IMR-90 (cell line): Measurements from ENCODE around the gene IL19. TPM values are rescaled to one million over a fixed set of nuclear protein-coding genes. Genes with fewer than 3 reads are reported as not detected.

Experiments used
- ATAC-seq: fragments of 200-7000 bp; cut with Tn5 transposase; 2 replicates; pipeline ENCODE4 v1.9.1; 2020; ENCODE audit warnings: low read depth, mild to moderate bottlenecking, moderate library complexity
- BruUV-seq: library from RNA; stranded (reverse); fragments of 400-500 nt; replicated peaks from 2 replicates; lab custom pipeline; 2021; lab: Mats Ljungman, UMichigan
- CTCF ChIA-PET: fragments of 300-600 bp; formaldehyde crosslinking; extraction: SDS; loops from one replicate; lab custom pipeline; 2021; ENCODE audit warnings: antibody characterized with exemption; lab: Yijun Ruan, JAX
- POLR2A ChIA-PET: fragments of 300-600 bp; sonication (Branson Sonifier 250); formaldehyde crosslinking; loops from one replicate; lab custom pipeline; 2022; ENCODE audit warnings: antibody characterized with exemption; ENCODE audit not compliant: unreplicated experiment; lab: Charles Lee
- DNase-seq: peaks from one replicate; pipeline ENCODE4 v3.0.0; 2013
- H2AFZ ChIP-seq: replicated peaks from 2 replicates; pipeline ENCODE3; 2013; ENCODE audit warnings: low read length, mild to moderate bottlenecking; ENCODE audit not compliant: poor library complexity
- H2AK5ac ChIP-seq: 2 replicates; pipeline ENCODE4 v1.6.1; 2013; ENCODE audit warnings: low read depth, low read length, inconsistent platforms
- H2AK9ac ChIP-seq: replicated peaks from 2 replicates; pipeline ENCODE3; 2013; ENCODE audit warnings: mild to moderate bottlenecking, low read depth, low read length, moderate library complexity; ENCODE audit not compliant: poor library complexity
- H2BK120ac ChIP-seq: 2 replicates; pipeline ENCODE4 v1.6.1; 2013; ENCODE audit warnings: low read depth, low read length, inconsistent platforms
- H2BK15ac ChIP-seq: 3 replicates; pipeline ENCODE4 v1.6.1; 2013; ENCODE audit warnings: low read depth, low read length, inconsistent platforms
- H2BK20ac ChIP-seq: 2 replicates; pipeline ENCODE4 v1.6.1; 2013; ENCODE audit warnings: low read depth, mild to moderate bottlenecking, inconsistent platforms, low read length, moderate library complexity
- H2BK5ac ChIP-seq: 2 replicates; pipeline ENCODE4 v1.6.1; 2013; ENCODE audit warnings: mild to moderate bottlenecking, low read depth, low read length, inconsistent platforms; ENCODE audit not compliant: poor library complexity, severe bottlenecking
- H3K14ac ChIP-seq: replicated peaks from 2 replicates; pipeline ENCODE4 v1.6.1; 2013; ENCODE audit warnings: low read depth, low read length, inconsistent platforms
- H3K18ac ChIP-seq: 2 replicates; pipeline ENCODE4 v1.6.1; 2013; ENCODE audit warnings: low read depth, low read length, control low read depth
- H3K23ac ChIP-seq: 2 replicates; pipeline ENCODE4 v1.6.1; 2013; ENCODE audit warnings: low read depth, low read length, inconsistent platforms
- H3K27ac ChIP-seq: 2 replicates; pipeline ENCODE4 v1.5.1; 2013; ENCODE audit warnings: mild to moderate bottlenecking, control low read depth, low read length; ENCODE audit not compliant: insufficient read depth
- H3K27me3 ChIP-seq: 2 replicates; pipeline ENCODE4 v1.6.1; 2013; ENCODE audit warnings: low read length; ENCODE audit not compliant: control insufficient read depth, insufficient read depth
- H3K36me3 ChIP-seq: 2 replicates; pipeline ENCODE4 v1.6.1; 2013; ENCODE audit warnings: low read length, mixed read lengths; ENCODE audit not compliant: control insufficient read depth, insufficient read depth
- H3K4ac ChIP-seq: 2 replicates; pipeline ENCODE4 v1.6.1; 2013; ENCODE audit warnings: low read depth, low read length, inconsistent platforms
- H3K4me1 ChIP-seq: 2 replicates; pipeline ENCODE4 v1.6.1; 2013; ENCODE audit warnings: low read length, mixed read lengths; ENCODE audit not compliant: control insufficient read depth, insufficient read depth
- H3K4me2 ChIP-seq: 2 replicates; pipeline ENCODE4 v1.6.1; 2013; ENCODE audit warnings: low read depth, mild to moderate bottlenecking, control low read depth, low read length, moderate library complexity
- H3K4me3 ChIP-seq: 2 replicates; pipeline ENCODE4 v1.5.1; 2013; ENCODE audit warnings: low read depth, mild to moderate bottlenecking, control low read depth, low read length, moderate library complexity; ENCODE audit not compliant: insufficient read depth
- H3K56ac ChIP-seq: 2 replicates; pipeline ENCODE4 v1.6.1; 2013; ENCODE audit warnings: low read length, inconsistent platforms; ENCODE audit not compliant: insufficient read depth; ENCODE audit errors: extremely low read depth
- H3K79me1 ChIP-seq, 2 experiments: 2 replicates each; pipeline ENCODE4 v1.6.1; 2013; ENCODE audit warnings: low read length in 2 of 2, inconsistent platforms in 1 of 2, low read depth in 1 of 2
- H3K9ac ChIP-seq: 2 replicates; pipeline ENCODE4 v1.6.1; 2013; ENCODE audit warnings: low read depth, low read length, control low read depth
- H3K9me1 ChIP-seq: 2 replicates; pipeline ENCODE4 v1.6.1; 2013; ENCODE audit warnings: low read length, inconsistent platforms; ENCODE audit not compliant: insufficient read depth
- H3K9me3 ChIP-seq: 2 replicates; pipeline ENCODE4 v1.6.1; 2013; ENCODE audit warnings: low read length; ENCODE audit not compliant: control insufficient read depth, insufficient read depth
- H4K20me1 ChIP-seq: 2 replicates; pipeline ENCODE4 v1.6.1; 2013; ENCODE audit warnings: low read length, inconsistent platforms; ENCODE audit not compliant: insufficient read depth
- H4K5ac ChIP-seq: 2 replicates; pipeline ENCODE4 v1.6.1; 2013; ENCODE audit warnings: mild to moderate bottlenecking, low read depth, low read length, control low read depth
- H4K8ac ChIP-seq, 2 experiments: 2 replicates each; pipeline ENCODE4 v1.6.1; 2013; ENCODE audit warnings: low read depth in 2 of 2, low read length in 2 of 2, control low read depth in 1 of 2, inconsistent platforms in 1 of 2
- H4K91ac ChIP-seq: 2 replicates; pipeline ENCODE4 v1.6.1; 2013; ENCODE audit warnings: low read depth, low read length, inconsistent platforms; ENCODE audit not compliant: insufficient read depth
- BHLHE40 ChIP-seq: fragments of 150-350 bp; IDR thresholded peaks from 2 replicates; pipeline ENCODE4 v1.6.1; 2016; ENCODE audit warnings: mild to moderate bottlenecking, low read depth, low read length
- CEBPB ChIP-seq: IDR thresholded peaks from 2 replicates; pipeline ENCODE4 v1.6.1; 2012; ENCODE audit warnings: low read depth, low read length, improper control_type of control experiment
- CHD1 ChIP-seq: IDR thresholded peaks from 2 replicates; pipeline ENCODE4 v1.6.1; 2012; ENCODE audit warnings: low read depth, low read length, improper control_type of control experiment
- CTCF ChIP-seq: conservative IDR thresholded peaks from 2 replicates; pipeline ENCODE4 v1.5.1; 2012; ENCODE audit warnings: mild to moderate bottlenecking, low read depth, low read length, improper control_type of control experiment
- ELK1 ChIP-seq: fragments of 150-350 bp; IDR thresholded peaks from 2 replicates; pipeline ENCODE4 v1.6.1; 2016; ENCODE audit warnings: low read depth, mild to moderate bottlenecking, low read length, moderate library complexity, borderline replicate concordance
- FOS ChIP-seq: fragments of 150-350 bp; IDR thresholded peaks from 2 replicates; pipeline ENCODE4 v1.6.1; 2016; ENCODE audit warnings: low read depth, low read length
- MAFK ChIP-seq: IDR thresholded peaks from 2 replicates; pipeline ENCODE4 v1.6.1; 2012; ENCODE audit warnings: low read depth, low read length, improper control_type of control experiment
- MAZ ChIP-seq: IDR thresholded peaks from 2 replicates; pipeline ENCODE4 v1.6.1; 2012; ENCODE audit warnings: low read depth, mild to moderate bottlenecking, low read length, improper control_type of control experiment, moderate library complexity, borderline replicate concordance
- MXI1 ChIP-seq: IDR thresholded peaks from 2 replicates; pipeline ENCODE4 v1.6.1; 2012; ENCODE audit warnings: low read depth, mild to moderate bottlenecking, low read length, moderate library complexity, borderline replicate concordance
- NFE2L2 ChIP-seq: fragments of 150-350 bp; IDR thresholded peaks from 2 replicates; pipeline ENCODE4 v1.6.1; 2016; ENCODE audit warnings: low read depth, mild to moderate bottlenecking, low read length
- POLR2A ChIP-seq: IDR thresholded peaks from 2 replicates; pipeline ENCODE4 v1.6.1; 2012; ENCODE audit warnings: mild to moderate bottlenecking, low read depth, low read length
- RAD21 ChIP-seq: IDR thresholded peaks from 2 replicates; pipeline ENCODE4 v1.6.1; 2012; ENCODE audit warnings: low read length, improper control_type of control experiment
- RCOR1 ChIP-seq: IDR thresholded peaks from 2 replicates; pipeline ENCODE4 v1.6.1; 2012; ENCODE audit warnings: mild to moderate bottlenecking, low read length, improper control_type of control experiment; ENCODE audit not compliant: insufficient replicate concordance
- RFX5 ChIP-seq: IDR thresholded peaks from 2 replicates; pipeline ENCODE4 v1.8.0; 2012; ENCODE audit warnings: low read depth, mild to moderate bottlenecking, low read length, moderate library complexity
- SMC3 ChIP-seq: fragments of 150-350 bp; IDR thresholded peaks from 2 replicates; pipeline ENCODE4 v1.6.1; 2016; ENCODE audit warnings: low read depth, mild to moderate bottlenecking, antibody characterized with exemption, low read length, moderate library complexity
- USF2 ChIP-seq: fragments of 150-350 bp; IDR thresholded peaks from 2 replicates; pipeline ENCODE4 v1.6.1; 2017; ENCODE audit warnings: mild to moderate bottlenecking, antibody characterized with exemption, low read length, low read depth
- WGBS, 2 experiments: methylation state at CpG; one replicate each; pipeline versions ENCODE4 v1.1.5 to v1.1.7; 2013; ENCODE audit warnings: missing lambda C conversion rate in 2 of 2; ENCODE audit not compliant: insufficient read length in 1 of 2; ENCODE audit errors: extremely low coverage in 2 of 2; 5-methylcytosine and 5-hydroxymethylcytosine counted together
- dilution Hi-C: fragments of 300-500 bp; cut with HindIII; formaldehyde crosslinking; loops from one replicate; pipeline ENCODE4 v1.14.3; 2018; ENCODE audit warnings: low sequenced_read_pairs; ENCODE audit not compliant: unreplicated experiment
- in situ Hi-C: fragments of 300-500 bp; cut with MboI; formaldehyde crosslinking; loops from 3 replicates; pipeline ENCODE4 v1.14.3; 2019; ENCODE audit warnings: low sequenced_read_pairs, inconsistent platforms, mixed read lengths
- intact Hi-C: fragments of 100-400 bp; cut with micrococcal nuclease; formaldehyde crosslinking; loops from 2 replicates; pipeline ENCODE4 v1.10.0; 2022
- polyA plus RNA-seq, 3 experiments: library from polyadenylated mRNA; depleted of rRNA; stranded (reverse); fragments of >200 nt; gene quantifications; 2 replicates each; pipeline ENCODE4 v1.2.3, GENCODE V29; 2012; ENCODE audit warnings: low replicate concordance in 1 of 3
- total RNA-seq: library from RNA; depleted of rRNA; stranded (reverse); fragments of >200 nt; gene quantifications from 2 replicates; pipeline ENCODE4 v1.2.3, GENCODE V29; 2012

Gene IL19
- total and polyA plus RNA-seq, 2 of the 4 experiments (the other 2 are of a cell fraction), result not detected

- no peak overlapping the region for H2BK20ac ChIP-seq
- dilution Hi-C loops, result no loop called here
- BruUV-seq, result no TSS peak
- in situ Hi-C loops, result no loop called here
- no peaks in the 10 kb centered on the region for H3K79me1 ChIP-seq
- H3K9me1 ChIP-seq, result no peaks in the 10 kb centered on the region; the same call in 1 of the 2 replicates
- no peak overlapping the region for H3K4me3 ChIP-seq
- no peaks in the 10 kb centered on the region for H3K9me3 ChIP-seq
- no peak overlapping the region for H3K14ac ChIP-seq
- no peak overlapping the region for H3K27ac ChIP-seq
- DNase-seq (no peak), ATAC-seq (no peak)
- no peak overlapping the region for H3K4me2 ChIP-seq
- H2AK5ac ChIP-seq, result no peak overlapping the region
- TF ChIP-seq USF2, result no peak
- no peak for TF ChIP-seq SMC3
- TF ChIP-seq RAD21, result no peak
- no peak for TF ChIP-seq MAZ
- TF ChIP-seq MXI1, result no peak
- TF ChIP-seq FOS, result no peak
- TF ChIP-seq MAFK, result no peak
- TF ChIP-seq RCOR1, result no peak
- no peak for TF ChIP-seq POLR2A
- no peak for TF ChIP-seq ELK1
- TF ChIP-seq NFE2L2, result no peak
- TF ChIP-seq RFX5, result no peak
- TF ChIP-seq CTCF, result no peak
- no peak for TF ChIP-seq BHLHE40
- TF ChIP-seq CHD1, result no peak
- TF ChIP-seq CEBPB, result no peak
- H3K56ac ChIP-seq, result no peak overlapping the region
- H3K18ac ChIP-seq, result no peak overlapping the region
- H4K8ac ChIP-seq, result no peak overlapping the region; a peak in 1 of 4 replicates
- H2BK15ac ChIP-seq, result no peak overlapping the region
- no peak overlapping the region for H4K91ac ChIP-seq
- no peak overlapping the region for H2BK120ac ChIP-seq
- no peaks in the 10 kb centered on the region for H4K20me1 ChIP-seq
- no peak overlapping the region for H2BK5ac ChIP-seq
- no peak overlapping the region for H2AK9ac ChIP-seq
- no peak overlapping the region for H2AFZ ChIP-seq
- ChIA-PET POLR2A (no interaction called here), CTCF (interaction anchor here (1.9 kb wide), 1 partner anchor 38 kb away, joined by 4 read pairs; no protein-coding TSS in a partner anchor)
- no peak overlapping the region for H3K4ac ChIP-seq
- WGBS, 2 experiments, result no CpG with 5 or more reads among the region's 4 CpGs
- peaks cover 21% of the 10 kb centered on the region for H3K27me3 ChIP-seq
- no peak overlapping the region for H3K9ac ChIP-seq
- no peak overlapping the region for H4K5ac ChIP-seq
- no peaks in the 10 kb centered on the region for H3K36me3 ChIP-seq
- intact Hi-C loops, result no loop called here
- H3K4me1 ChIP-seq, result peaks cover 3% of the 10 kb centered on the region
- no peak overlapping the region for H3K23ac ChIP-seq
Observed at GRCh38 chr1:206771338-206771692, 742 bp downstream of the IL19 start.
